GM12873 (cell line): ENCODE results near the gene POU2F1.

ENCODE experiments used
- CTCF ChIP-seq: IDR thresholded peaks from 2 replicates; pipeline ENCODE4 v1.5.1; 2012; ENCODE audit warnings: low read depth, mild to moderate bottlenecking, moderate library complexity, low read length, control low read depth; ENCODE audit not compliant: insufficient read depth; ENCODE audit errors: missing control alignments

The POU2F1 gene

GRCh38 chr1:167229719-167230385, 9.2 kb downstream of the POU2F1 start:
- no peak for TF ChIP-seq CTCF

GRCh38 chr1:167230437-167230836, 9.8 kb downstream of the POU2F1 start:
- TF ChIP-seq CTCF = no peak

GRCh38 chr1:167231873-167232450, 11.3 kb downstream of the POU2F1 start:
- TF ChIP-seq CTCF = no peak

DNA sequence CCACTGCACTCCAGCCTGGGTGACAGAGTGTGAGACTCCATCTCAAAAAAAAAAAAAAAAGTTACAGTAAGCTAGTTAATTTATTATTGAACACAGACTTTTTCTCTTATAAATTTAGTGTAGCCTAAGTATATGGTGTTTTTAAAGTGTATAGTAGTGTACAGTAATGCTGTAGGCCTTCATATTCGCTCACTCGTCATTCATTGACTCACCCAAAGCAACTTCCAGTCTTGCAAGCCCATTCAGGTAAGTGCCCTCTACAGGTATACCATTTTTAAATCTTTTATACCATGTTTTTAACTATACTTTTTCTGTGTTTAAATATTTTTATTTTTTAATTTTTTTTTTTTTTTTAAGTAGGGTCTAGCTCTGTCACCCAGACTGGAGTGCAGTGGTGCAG, 12.1 kb downstream of the POU2F1 start:
- no peak for TF ChIP-seq CTCF

GRCh38 chr1:167233373-167233772, 12.7 kb downstream of the POU2F1 start:
- TF ChIP-seq CTCF = no peak

- no peak for TF ChIP-seq CTCF
Observed at GRCh38 chr1:167237000-167237399, 16.3 kb downstream of the POU2F1 start.

- TF ChIP-seq CTCF = no peak
Observed at GRCh38 chr1:167238713-167239112, 18.0 kb downstream of the POU2F1 start.

- no peak for TF ChIP-seq CTCF
Observed at GRCh38 chr1:167239257-167239656, 18.6 kb downstream of the POU2F1 start.
